Stimulated activated memory B cell treated with anti-CD40 and anti-IgM and Interleukin-4, amounts not matched to agents 10 μg/mL and 1 μg/mL and 100 μg/mL, for 72 hours (primary cell): ENCODE measurements around the gene NECTIN2.
A peak's percentile ranks its signal among the peaks of the same experiment; 100 is the strongest.
"Not testable (repeated sequence)": the region's sequence is repeated elsewhere in the genome, so short reads cannot be mapped to it uniquely, and the experiment has no call there.

ENCODE experiments used
- ATAC-seq: fragments of 150-1000 bp; cut with Tn5 transposase; 2 replicates; pipeline ENCODE4 v1.10.0; 2021
- H3K27ac Mint-ChIP-seq: one replicate; pipeline ENCODE4 v1.8.0; 2022; ENCODE audit warnings: mild to moderate bottlenecking, mixed read lengths
- H3K27me3 Mint-ChIP-seq: one replicate; pipeline ENCODE4 v1.8.0; 2022; ENCODE audit warnings: mixed read lengths
- H3K36me3 Mint-ChIP-seq: one replicate; pipeline ENCODE4 v1.8.0; 2022; ENCODE audit warnings: mixed read lengths
- H3K4me1 Mint-ChIP-seq: one replicate; pipeline ENCODE4 v1.8.0; 2022; ENCODE audit warnings: mixed read lengths
- H3K4me3 Mint-ChIP-seq: one replicate; pipeline ENCODE4 v1.8.0; 2022; ENCODE audit warnings: mild to moderate bottlenecking, moderate library complexity, mixed read lengths
- H3K9me3 Mint-ChIP-seq: one replicate; pipeline ENCODE4 v1.8.0; 2022; ENCODE audit warnings: mixed read lengths

Gene NECTIN2

DNA sequence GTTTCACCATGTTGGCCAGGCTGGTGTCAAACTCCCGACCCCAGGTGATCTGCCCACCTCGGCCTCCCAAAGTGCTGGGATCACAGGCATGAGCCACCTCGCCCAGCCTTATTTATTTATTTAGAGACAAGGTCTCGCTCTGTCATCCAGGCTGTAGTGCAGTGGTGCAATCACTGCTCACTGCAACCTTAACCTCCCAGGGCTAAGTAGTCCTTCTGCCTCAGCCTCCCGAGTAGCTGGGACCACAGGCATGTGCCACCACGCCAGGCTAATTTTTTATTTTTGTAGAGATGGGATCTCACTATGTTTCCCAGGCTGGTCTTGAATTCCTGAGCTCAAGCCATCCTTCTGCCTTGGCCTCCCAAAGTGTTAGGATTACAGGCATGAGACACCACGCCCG, 11.7 kb upstream of the NECTIN2 start:
- not testable (repeated sequence) for H3K36me3 Mint-ChIP-seq, H3K4me1 Mint-ChIP-seq, H3K27ac Mint-ChIP-seq, H3K9me3 Mint-ChIP-seq, ATAC-seq, H3K4me3 Mint-ChIP-seq
- peaks cover 48% of the 10 kb centered on the region for H3K27me3 Mint-ChIP-seq

DNA sequence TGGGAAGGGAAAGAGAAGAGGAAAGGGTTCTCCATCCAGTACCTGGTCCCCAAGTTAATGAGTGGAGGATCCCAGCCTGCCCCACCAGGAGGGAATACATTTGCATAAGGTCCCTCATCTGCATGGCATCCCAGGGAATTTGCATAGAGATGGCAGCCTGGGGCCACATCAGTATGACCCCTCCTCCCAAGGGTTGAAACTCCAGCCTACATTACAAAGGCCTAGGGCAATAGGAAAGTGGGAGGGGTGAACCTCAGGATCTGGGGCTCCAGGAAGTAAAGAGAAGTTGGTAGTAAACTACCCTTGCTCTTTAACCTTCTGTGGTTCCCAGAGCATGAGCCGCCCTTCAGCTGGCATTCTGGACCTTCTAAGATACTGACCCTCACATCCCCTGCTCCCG, 6.8 kb upstream of the NECTIN2 start:
- Mint-ChIP-seq H3K36me3 (no peaks in the 10 kb centered on the region), H3K4me3 (no peak overlapping the region), H3K27me3 (peaks cover 33% of the 10 kb centered on the region), H3K4me1 (no peaks in the 10 kb centered on the region), H3K9me3 (no peaks in the 10 kb centered on the region), H3K27ac (no peak overlapping the region)
- no peak for ATAC-seq

GRCh38 chr19:44840811-44841210, 5.3 kb upstream of the NECTIN2 start:
- Mint-ChIP-seq H3K27me3 (peaks cover 36% of the 10 kb centered on the region), H3K4me3 (no peak overlapping the region), H3K4me1 (peaks cover 13% of the 10 kb centered on the region), H3K27ac (no peak overlapping the region), H3K9me3 (peaks cover 7% of the 10 kb centered on the region), H3K36me3 (no peaks in the 10 kb centered on the region)
- ATAC-seq, result no peak

GRCh38 chr19:44841231-44841630, 4.9 kb upstream of the NECTIN2 start:
- no peaks in the 10 kb centered on the region for H3K36me3 Mint-ChIP-seq
- no peak for ATAC-seq

GRCh38 chr19:44845286-44845611, 848 bp upstream of the NECTIN2 start:
- Mint-ChIP-seq H3K9me3 (peaks cover 7% of the 10 kb centered on the region), H3K36me3 (no peaks in the 10 kb centered on the region), H3K27ac (peak overlapping the region; percentile 1), H3K4me1 (peaks cover 35% of the 10 kb centered on the region), H3K4me3 (peak overlapping the region; percentile 75), H3K27me3 (peaks cover 54% of the 10 kb centered on the region)
- ATAC-seq, result no peak

More at GRCh38 chr19:44841231-44841630, 4.9 kb upstream of the NECTIN2 start:
- Mint-ChIP-seq H3K4me3 (no peak overlapping the region), H3K27me3 (peaks cover 35% of the 10 kb centered on the region), H3K9me3 (peaks cover 7% of the 10 kb centered on the region), H3K27ac (no peak overlapping the region), H3K4me1 (peaks cover 14% of the 10 kb centered on the region)

DNA sequence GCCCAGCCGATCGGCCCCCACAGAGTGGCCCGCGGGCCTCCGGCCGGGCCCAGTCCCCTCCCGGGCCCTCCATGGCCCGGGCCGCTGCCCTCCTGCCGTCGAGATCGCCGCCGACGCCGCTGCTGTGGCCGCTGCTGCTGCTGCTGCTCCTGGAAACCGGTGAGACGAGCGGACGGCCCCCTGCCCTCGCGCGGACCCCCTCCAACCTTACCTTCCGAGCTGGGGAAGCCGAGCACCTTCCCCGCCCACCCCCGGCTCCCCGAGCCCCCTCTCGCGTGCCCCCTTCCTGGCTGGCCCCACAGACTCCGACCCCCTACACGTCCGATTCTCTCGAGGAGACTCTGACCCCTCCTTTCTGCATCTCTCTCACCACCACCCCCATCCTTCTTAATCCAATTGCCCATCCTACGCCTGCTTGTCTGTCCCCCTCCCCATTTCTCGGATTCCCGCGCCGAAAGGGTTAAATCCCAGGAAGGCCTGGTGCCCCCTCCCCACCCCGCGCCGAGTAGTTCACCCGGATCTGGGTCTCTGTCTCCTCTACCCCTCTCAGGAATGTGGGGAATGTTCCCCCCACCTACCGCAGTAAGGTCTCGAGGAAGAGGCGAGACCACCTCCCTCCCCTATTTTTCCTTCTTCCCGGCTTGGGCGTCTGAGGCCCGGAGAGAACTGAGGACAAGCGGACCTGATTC, 502 bp downstream of the NECTIN2 start:
- Mint-ChIP-seq H3K27me3 (peaks cover 68% of the 10 kb centered on the region), H3K4me1 (peaks cover 35% of the 10 kb centered on the region), H3K27ac (no peak overlapping the region), H3K9me3 (peaks cover 7% of the 10 kb centered on the region), H3K4me3 (peak overlapping the region; percentile 48), H3K36me3 (no peaks in the 10 kb centered on the region)
- ATAC-seq, result no peak

- peaks cover 76% of the 10 kb centered on the region for H3K27me3 Mint-ChIP-seq
- peak overlapping the region; percentile 48 for H3K4me3 Mint-ChIP-seq
- H3K36me3 Mint-ChIP-seq, result no peaks in the 10 kb centered on the region
- H3K27ac Mint-ChIP-seq, result no peak overlapping the region
- H3K9me3 Mint-ChIP-seq, result peaks cover 7% of the 10 kb centered on the region
- H3K4me1 Mint-ChIP-seq, result peaks cover 35% of the 10 kb centered on the region
- no peak for ATAC-seq
Observed at GRCh38 chr19:44847144-44848035, 1.3 kb downstream of the NECTIN2 start.

DNA sequence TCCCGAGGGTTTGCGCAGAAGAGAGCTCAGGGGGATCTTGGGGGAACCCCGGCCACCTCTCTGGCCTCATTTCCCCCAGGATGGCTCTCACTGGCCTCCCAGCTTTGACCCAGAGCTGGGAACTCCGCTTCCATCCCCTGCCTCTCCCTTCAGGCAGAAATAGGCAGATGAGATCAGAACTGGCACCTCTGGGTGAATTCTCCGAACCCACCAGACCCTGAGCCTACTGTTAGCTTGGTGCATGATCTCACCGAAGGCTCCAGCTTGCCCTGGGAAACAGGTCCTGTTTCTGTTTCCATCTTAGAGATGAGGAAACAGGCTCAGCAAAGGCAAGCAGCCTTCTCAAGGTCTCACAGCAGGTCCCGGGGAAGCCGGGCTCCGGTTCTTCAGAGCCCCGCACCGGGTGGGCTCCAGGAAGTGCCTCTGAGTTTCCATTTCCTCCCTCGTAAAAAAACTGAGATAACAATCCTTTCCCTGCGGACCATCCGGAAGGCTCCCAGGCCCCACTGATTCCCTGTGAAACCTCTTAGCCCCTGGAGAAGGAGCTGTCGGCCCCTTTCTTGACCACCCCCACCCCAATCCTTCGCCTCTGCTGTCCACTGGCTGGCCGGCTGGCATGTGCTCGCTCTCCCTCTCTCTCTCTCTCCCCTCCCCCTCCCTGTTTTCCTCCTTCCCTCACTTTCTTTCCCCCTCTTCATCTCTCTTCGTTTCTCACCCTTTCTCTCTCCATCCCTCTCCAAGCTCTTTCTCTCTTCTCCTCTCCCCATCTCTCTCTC, 2.1 kb downstream of the NECTIN2 start:
- H3K27me3 Mint-ChIP-seq, result peaks cover 81% of the 10 kb centered on the region
- peaks cover 7% of the 10 kb centered on the region for H3K9me3 Mint-ChIP-seq
- peaks cover 35% of the 10 kb centered on the region for H3K4me1 Mint-ChIP-seq
- no peak for ATAC-seq
- H3K36me3 Mint-ChIP-seq, result no peaks in the 10 kb centered on the region
- no peak overlapping the region for H3K4me3 Mint-ChIP-seq
- H3K27ac Mint-ChIP-seq, result no peak overlapping the region

GRCh38 chr19:44848812-44849447, 2.8 kb downstream of the NECTIN2 start:
- no peak for ATAC-seq
- H3K4me1 Mint-ChIP-seq, result peaks cover 35% of the 10 kb centered on the region
- peaks cover 7% of the 10 kb centered on the region for H3K9me3 Mint-ChIP-seq
- no peak overlapping the region for H3K27ac Mint-ChIP-seq
- H3K27me3 Mint-ChIP-seq, result peaks cover 81% of the 10 kb centered on the region
- no peak overlapping the region for H3K4me3 Mint-ChIP-seq
- no peaks in the 10 kb centered on the region for H3K36me3 Mint-ChIP-seq

GRCh38 chr19:44850641-44851109, 4.6 kb downstream of the NECTIN2 start:
- ATAC-seq, result no peak
- Mint-ChIP-seq H3K9me3 (no peaks in the 10 kb centered on the region), H3K4me3 (no peak overlapping the region), H3K27ac (no peak overlapping the region), H3K4me1 (peaks cover 24% of the 10 kb centered on the region), H3K36me3 (no peaks in the 10 kb centered on the region), H3K27me3 (peaks cover 75% of the 10 kb centered on the region)

DNA sequence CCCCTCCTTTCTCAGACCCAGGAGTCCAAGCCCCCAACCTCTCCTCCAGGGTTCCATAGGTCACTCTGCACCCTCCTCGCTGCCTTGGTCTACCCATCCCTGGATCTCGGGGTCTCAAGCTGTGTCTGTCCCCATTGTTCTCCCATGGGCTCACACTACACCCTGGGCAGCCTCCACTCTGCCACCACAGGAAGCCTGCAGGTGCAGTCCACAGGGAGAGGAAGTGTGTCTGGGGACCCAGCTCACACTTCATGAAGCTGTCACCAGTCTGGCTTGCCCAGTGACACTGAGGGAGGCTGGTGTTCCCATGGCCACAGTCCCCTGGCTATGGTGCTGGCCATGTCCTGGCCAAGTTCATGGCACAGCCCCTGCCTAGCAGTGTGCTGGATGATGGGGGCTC, 5.3 kb downstream of the NECTIN2 start:
- peaks cover 79% of the 10 kb centered on the region for H3K27me3 Mint-ChIP-seq
- H3K4me1 Mint-ChIP-seq, result peaks cover 22% of the 10 kb centered on the region
- no peak overlapping the region for H3K27ac Mint-ChIP-seq
- no peak overlapping the region for H3K4me3 Mint-ChIP-seq
- H3K36me3 Mint-ChIP-seq, result no peaks in the 10 kb centered on the region
- no peaks in the 10 kb centered on the region for H3K9me3 Mint-ChIP-seq
- peak; percentile 27 for ATAC-seq

DNA sequence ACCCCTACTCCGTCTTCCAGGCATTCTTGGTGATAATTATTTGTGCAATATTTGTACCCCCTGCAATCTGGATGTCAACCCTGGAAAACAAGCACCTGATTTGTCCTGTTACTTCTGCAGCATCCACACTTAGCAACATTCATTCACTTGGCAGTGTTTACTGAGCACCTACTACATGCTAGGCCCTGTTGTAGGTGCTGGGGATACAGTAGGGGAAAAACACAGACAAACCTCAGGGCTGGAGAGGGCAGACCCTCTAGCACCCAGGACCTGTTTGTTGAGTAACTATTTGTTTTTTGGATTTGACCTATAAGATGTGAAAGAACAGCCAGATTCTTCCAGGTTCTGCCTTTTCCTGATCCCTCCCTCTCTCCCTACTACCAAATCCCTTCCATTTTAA, 9.5 kb downstream of the NECTIN2 start:
- Mint-ChIP-seq H3K27me3 (peaks cover 56% of the 10 kb centered on the region), H3K36me3 (no peaks in the 10 kb centered on the region), H3K27ac (no peak overlapping the region), H3K4me3 (no peak overlapping the region), H3K4me1 (no peaks in the 10 kb centered on the region), H3K9me3 (no peaks in the 10 kb centered on the region)
- ATAC-seq, result no peak

DNA sequence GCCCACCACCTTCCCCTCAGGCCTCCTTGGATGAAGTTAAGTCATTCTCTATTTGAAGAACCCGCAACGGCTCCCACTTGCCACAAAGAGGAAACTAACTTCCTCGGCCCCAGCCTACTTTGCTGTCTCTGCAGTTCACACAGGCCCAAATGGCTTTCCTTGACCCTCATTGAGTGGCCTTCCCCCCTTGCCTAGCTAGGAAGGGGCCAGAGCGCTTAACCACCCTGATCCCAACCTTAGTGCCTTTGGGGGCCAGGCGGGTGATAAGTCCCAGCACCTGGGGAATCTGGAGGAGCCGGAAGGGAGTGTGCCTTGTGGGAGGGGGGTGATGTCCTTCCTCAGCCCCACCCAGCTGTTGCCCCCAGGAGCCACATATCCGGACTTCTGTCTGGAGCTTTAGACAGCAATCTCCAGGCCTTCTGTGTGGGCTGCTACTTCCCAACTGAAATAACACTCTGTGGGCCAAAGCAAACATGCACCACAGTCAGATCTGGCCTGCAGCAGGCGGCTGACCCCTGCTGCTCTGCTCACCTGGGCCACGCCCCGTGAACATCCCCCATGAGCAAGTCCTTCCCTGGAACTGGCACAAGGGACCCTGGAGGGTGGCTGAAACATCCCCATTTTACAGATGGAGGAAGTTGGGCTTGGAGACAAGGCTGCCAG, 10.5 kb downstream of the NECTIN2 start:
- no peak overlapping the region for H3K4me3 Mint-ChIP-seq
- H3K9me3 Mint-ChIP-seq, result no peaks in the 10 kb centered on the region
- ATAC-seq, result no peak
- peaks cover 53% of the 10 kb centered on the region for H3K27me3 Mint-ChIP-seq
- H3K27ac Mint-ChIP-seq, result no peak overlapping the region
- no peaks in the 10 kb centered on the region for H3K4me1 Mint-ChIP-seq
- H3K36me3 Mint-ChIP-seq, result no peaks in the 10 kb centered on the region

DNA sequence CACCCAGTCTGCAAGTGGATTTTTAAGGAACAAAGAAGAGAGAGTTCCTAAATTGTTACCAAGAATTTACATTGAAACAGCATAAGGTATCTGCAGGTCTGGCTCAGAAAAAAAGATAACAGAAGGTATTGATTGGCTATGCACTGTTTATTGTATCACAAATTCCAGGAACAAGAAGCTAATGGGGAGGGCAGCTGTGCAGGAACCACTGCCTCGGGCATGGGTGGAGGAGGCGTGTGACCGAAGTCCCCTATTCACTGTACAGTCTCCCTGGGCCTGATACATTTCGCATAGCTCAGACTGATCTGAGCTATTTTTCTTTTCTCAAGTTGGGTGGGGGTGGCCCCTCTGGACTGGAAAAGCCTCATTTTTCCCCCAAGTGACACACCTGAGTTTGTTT, 11.7 kb downstream of the NECTIN2 start:
- Mint-ChIP-seq H3K4me3 (no peak overlapping the region), H3K4me1 (no peaks in the 10 kb centered on the region), H3K9me3 (no peaks in the 10 kb centered on the region), H3K27me3 (peaks cover 51% of the 10 kb centered on the region), H3K36me3 (no peaks in the 10 kb centered on the region), H3K27ac (no peak overlapping the region)
- ATAC-seq, result no peak
